Stimulated activated CD8-positive, alpha-beta memory T cell treated with anti-CD3 and anti-CD28 coated beads, Interleukin-4, amount 100 ng/mL, for 48 hours (primary cell): Measurements from ENCODE around the gene NLGN1.

Experiments used
- DNase-seq: peaks from one replicate; pipeline ENCODE4 v3.0.0-alpha.2; 2020

NLGN1 gene

DNA sequence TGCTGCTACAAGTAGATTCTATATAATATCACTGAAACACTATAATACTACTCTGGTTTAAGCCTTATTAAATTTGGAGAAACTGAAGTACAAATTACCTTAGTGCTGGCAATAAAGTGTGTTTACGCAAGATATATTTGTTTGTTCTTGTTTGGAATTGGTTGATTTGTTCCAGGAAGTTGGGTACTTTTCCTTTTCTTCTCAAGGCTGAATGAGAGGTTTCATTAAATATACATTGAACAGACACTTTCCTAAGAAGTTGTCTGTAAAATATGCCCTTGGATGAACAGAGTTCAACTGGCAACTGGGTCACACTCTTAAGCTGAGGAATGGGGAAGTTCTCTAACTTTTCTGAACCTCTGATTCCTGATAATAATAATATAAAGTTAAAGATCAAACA is 919.5 kb downstream of the NLGN1 start:
- DNase-seq, result no peak

- no peak for DNase-seq
Observed at GRCh38 chr3:174318181-174318580, 920.6 kb downstream of the NLGN1 start.

DNA sequence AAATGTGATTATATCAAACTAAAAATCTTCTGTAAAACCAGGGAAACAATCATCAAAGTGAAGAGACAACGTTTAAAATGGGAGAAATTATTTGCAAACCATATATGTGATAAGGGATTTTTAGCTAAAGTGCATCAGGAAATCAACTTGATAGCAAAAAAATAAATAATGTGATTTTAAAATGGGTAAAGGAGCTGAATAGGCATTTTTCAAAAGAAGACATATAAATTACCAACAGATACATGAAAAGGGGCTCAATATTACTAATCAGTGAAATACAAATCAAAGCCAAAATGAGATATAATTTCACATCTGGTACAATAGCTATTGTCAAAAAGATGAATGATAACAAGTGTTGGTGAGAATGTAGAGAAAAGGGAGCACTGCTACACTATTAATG is 924.0 kb downstream of the NLGN1 start:
- DNase-seq, result no peak

GRCh38 chr3:174322789-174323188 is 925.2 kb downstream of the NLGN1 start:
- DNase-seq, result no peak

DNA sequence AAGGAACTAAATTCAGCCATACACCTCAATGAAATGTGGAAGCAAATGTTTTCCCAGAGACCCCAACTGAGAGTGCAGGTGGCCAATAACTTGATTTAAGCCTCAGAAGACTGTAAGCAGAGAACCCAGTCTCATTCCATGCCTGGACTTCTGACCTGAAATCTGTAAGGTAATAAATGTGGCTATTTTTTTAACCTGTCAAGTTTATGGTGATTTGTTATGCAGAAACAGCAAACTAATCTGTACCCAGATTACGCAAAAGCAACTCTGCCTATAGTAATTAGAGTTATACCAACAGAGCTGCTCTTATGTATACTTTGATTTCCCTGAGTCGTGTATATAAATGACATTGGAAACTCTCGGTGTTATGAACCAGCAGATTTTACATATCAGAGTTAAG is 927.6 kb downstream of the NLGN1 start:
- no peak for DNase-seq

DNA sequence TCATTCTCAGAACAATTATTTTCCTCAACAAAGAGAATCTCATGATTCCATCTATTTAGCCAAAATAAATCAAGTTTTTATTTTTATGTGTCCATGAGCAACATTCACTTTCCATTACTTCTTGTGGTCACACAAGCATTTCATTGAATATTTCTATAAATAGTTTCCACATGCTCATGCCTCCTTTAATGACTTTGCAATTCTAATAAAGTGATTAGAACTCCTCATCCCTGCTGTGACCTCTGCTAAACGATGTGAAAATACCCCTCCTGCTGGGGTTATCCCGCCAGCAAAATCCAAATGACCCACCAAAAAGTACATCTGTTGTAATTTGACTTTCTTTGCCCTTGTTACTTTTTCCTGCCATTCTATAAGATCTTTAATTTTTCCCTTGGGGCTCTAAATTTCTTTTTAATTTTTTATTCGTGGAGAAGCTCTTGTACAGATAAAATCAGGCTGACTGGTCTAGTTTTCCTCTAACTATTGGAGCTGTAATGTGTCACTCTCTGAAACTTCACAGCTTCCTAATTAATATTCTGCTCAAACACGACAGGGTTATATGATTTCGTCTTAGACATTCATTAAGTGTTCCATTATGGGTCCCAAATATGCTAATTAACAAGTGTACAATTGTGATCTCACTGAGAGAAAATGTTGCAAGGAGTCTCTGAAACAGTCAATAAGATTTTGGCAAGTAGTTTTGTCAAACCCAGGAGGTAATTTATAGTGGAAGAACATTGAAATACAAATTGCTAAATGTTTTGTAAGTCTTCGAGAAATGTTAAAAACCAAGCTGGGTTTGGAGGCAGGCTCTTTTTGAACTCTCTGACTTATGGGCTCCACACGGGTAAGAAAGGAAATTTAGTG is 928.5 kb downstream of the NLGN1 start:
- no peak for DNase-seq

- DNase-seq, result no peak
Observed at GRCh38 chr3:174329321-174329720, 931.8 kb downstream of the NLGN1 start.

DNA sequence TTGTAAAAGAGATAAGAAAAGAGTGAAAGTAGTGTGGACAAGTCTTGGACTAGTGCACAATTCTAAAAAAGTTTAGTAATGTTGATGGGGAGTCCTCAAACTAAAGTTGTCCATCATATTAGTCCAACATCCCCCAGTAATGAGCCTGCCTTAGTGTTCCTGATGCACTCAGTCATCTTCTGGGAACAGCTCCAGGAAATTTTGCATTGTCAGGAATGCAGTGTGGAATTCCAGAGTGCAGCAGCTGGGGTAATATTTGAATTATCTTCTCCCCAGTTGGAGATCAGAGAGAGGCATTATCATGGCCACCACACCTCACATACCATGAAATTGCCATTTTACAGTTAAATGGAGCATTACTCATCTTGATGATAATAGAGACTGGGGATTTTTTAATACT is 932.8 kb downstream of the NLGN1 start:
- DNase-seq, result no peak

GRCh38 chr3:174331095-174331800 is 933.7 kb downstream of the NLGN1 start:
- DNase-seq, result no peak

DNA sequence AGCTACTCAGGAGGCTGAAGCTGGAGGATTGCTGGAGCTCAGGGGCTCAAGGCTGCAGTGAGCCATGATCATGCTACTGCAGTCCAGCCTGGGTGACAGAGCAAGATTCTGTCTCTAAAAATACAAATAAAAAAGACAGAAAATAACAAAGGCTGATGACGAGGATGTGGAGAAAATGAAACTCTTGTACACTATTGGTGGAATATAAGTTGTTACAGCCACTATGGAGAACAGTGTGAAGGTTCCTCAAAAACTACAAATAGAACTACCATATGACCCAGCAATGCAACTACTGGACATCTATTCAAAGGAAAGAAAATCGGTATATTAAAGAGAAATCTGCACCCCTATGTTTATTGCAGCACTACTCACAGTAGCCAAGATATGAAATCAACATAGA is 934.8 kb downstream of the NLGN1 start:
- no peak for DNase-seq

GRCh38 chr3:174333640-174334039 is 936.1 kb downstream of the NLGN1 start:
- no peak for DNase-seq

- no peak for DNase-seq
Observed at GRCh38 chr3:174334111-174334510, 936.6 kb downstream of the NLGN1 start.

- no peak for DNase-seq
Observed at GRCh38 chr3:174335324-174335723, 937.8 kb downstream of the NLGN1 start.

DNA sequence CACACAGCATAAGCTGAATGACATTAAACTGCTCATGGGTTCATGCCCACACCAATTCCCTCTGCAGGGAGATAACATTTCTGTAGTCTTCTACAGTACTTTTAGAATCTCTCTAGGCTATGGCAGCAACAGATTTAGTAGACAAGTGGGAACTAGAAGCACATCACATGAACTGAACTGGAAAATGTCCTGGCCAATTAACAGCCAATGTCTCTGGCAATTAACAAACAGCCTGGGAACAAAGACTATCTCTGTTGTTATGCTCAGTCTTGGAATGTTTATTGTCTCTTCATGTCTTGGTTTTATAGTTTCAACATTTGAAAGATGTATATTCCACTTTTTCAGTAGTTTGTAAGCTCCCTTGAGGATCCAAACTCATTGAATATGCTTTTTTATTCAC is 938.4 kb downstream of the NLGN1 start:
- DNase-seq, result no peak
